Erythroblast (primary cell): ENCODE data around the gene SREBF2.

Experiments used
- DNase-seq, 2 experiments: peaks; one replicate each; lab custom pipeline; 2025; lab: John Stamatoyannopoulos, UW
- GATA1 ChIP-seq: IDR thresholded peaks from 2 replicates; pipeline ENCODE4 v1.6.1; 2011; ENCODE audit warnings: low read depth, mild to moderate bottlenecking, control low read depth, low read length, moderate library complexity
- POLR2A ChIP-seq: IDR thresholded peaks from 2 replicates; pipeline ENCODE4 v1.6.1; 2011; ENCODE audit warnings: mild to moderate bottlenecking, low read length

Gene SREBF2

DNA sequence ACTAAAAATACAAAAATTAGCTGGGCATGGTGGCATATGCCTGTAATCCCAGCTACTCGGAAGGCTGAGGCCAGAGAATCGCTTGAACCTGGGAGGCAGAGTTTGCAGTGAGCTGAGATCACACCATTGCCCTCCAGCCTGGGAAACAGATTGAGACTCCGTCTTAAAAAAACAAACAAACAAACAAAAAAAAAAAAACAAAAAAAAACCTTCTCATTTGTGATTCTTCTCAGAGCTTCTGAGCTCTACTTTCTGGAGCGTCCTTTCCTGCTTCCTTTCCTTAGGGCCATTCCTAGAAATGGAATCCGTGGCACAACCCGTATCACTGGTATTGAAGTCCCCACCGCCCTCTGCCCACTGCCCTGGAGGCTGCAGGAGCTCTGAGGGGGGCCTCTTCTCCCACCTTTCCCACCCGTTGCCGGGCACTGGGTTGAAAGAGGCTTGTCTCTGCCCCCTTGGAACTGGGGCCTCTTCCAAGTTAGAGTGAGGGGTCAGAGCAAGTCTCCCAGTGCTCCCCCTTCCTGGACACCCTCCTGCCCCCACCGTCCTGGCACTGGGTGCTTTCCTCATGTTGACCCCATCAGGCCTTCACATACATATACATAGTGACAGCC is 83.9 kb downstream of the SREBF2 start:
- DNase-seq: no peak
- no peak for TF ChIP-seq GATA1

DNA sequence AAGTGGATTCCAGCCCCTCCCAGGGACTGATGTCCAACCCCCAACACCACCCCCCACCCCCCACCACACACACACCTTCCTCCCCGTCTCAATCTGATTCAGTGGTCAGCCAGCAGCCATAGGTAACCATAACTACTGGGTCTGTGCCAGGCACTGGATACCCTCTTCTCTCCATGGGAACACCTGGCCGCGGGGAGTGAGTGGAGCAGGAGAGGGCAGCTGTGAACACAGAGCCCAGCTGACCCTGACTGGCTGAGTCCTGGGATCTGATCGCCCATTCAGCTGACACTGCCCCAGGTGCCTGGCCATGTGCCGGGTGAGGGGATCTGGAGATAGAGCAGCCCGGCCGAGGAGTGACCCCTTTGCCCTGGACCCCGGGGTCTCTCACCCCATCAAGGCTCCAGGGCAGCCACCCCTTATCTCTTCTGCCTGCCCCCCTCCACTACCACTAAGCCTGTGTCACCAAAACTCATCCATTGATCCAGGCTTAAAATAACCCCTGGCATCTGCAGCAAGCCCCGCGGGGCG is 84.5 kb downstream of the SREBF2 start:
- no peak for TF ChIP-seq POLR2A
- TF ChIP-seq GATA1: no peak
- DNase-seq: no peak

DNA sequence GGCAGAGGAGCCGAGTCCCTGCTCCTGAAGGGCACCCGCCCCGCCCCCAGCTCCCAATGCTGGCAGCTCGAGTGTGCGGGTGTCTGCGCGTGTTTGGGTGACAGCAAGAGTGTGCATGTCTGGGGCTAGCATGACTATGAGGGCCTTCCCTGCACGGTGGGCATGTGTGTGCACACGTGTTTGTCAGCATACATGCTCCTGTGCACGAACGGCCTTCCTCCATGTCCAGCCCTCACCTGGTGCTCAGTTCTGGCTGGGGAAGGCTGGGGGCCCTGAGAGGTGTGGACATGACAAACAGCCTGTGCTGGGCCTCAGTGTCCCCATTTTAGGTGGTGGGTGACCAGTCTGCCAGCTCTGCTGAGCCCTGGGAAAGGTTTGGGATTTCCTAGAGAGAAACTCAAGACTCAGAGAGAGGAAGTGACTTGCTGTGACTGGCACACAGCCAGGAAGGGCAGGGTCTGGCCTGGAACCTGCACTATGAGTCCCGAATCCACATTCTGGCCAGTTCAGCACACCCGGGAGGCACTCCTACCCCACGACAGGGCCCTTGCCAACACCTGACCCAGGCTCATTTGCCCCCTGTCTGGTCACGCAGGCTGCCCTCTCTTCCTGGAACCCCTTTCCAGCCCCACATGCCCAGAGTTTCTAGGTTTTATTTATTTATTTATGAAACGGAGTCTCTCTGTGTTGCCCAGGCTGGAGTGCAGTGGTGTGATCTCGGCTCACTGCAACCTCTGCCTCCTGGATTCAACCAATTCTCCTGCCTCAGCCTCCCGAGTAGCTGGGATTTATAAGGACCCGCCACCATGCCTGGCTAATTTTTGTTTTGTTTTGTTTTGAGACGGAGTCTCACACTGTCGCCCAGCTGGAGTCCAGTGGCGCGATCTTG is 85.2 kb downstream of the SREBF2 start:
- DNase-seq: peak; percentile 25 to 30
- TF ChIP-seq POLR2A (no peak), GATA1 (no peak)

DNA sequence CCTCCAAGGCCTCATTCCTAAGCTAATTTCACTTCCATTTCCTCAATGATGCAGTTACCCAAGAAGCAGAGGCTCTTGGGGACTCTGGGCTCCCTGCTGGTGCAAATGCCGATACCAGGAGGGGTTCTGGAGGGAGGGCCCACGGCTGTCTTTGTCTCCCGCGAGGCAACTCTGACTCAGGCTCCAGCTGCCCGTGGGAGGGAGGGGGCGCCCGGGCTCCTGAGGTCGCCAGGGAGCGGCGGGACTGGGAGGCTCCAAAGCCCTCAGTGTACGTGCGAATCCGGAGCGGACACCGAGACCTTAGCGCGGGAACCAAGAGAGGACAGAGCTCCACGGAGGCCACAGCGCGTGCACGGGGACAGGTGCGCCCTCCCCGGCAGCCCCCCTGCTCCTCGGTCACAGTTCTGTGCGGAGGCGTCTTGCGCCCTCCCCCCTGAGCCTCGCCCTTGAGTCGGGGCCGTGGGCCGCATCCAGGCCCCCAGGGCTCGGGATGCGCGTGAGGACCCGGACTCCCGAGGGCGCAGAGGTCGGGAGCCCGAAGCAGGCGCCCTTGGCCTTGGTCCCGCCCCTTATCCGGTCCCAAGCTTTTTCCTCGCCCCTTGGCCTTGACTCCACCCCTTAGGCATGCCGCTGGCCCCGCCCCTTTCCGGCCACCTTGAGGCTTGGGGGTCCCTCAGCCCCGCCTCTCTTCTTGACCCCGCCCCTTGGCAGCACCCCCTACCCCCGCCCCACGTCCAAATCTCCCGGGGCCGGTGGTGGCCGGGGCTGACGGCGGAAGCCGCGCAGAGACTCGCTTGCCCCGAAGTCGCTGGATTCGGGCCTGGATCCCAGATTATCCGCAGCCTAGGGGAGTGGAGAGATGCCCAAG is 86.7 kb downstream of the SREBF2 start:
- TF ChIP-seq POLR2A: no peak
- TF ChIP-seq GATA1: no peak
- peak; percentile 27 to 41 for DNase-seq

DNA sequence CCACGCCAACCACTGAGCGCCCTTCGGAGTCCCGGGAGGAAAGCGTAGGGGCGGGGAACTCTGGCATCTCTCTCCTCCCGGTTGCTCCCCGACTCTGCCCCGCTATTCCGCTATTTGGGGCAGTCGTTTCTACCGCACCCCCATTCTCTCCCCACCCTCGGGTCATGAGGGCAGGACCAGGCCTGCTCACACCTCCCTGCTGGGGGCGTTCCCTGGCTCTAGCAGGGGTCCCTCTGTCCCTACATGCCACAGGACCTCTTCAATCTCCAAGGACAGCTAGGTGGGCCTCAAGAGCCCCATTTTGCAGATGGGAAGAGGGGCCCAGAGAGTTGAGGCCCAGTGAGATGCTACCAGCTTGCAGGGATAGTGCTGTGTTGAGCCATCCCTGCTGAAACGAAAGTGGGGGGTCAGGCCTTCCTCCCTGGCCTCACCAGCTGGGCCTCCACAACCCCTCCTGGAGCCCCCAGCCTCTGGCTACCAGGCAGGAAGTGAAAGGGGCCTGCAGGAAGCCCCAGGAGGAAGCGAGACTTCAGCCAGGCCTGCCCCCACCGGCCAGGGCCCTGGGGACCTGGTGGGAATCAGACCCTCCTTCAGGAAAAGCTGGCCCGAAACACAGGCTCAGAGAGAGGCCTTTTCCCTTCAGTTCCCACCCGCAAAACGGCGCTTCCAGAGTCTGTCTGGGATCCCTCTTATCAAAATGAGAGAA is 87.5 kb downstream of the SREBF2 start:
- no peak for TF ChIP-seq POLR2A
- no peak for TF ChIP-seq GATA1
- DNase-seq: no peak

DNA sequence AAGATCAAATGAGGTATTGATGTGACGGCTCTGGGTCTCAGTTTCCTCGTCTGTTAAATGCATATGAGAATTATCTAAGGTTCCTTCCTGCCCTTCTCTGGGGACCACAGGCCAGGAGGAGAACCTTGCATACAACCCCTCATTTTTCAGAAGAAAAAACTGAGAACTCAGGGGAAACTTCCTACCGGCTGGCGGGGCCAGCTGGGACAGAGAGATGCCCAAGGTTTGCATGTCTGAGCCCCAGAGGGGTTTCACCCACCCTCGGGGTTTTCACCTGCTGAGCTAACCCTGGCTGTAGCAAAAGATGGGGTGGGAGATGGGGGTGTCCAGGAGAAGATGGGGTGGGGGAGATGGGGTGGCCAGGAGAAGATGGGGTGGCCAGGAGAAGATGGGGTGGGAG is 89.4 kb downstream of the SREBF2 start:
- DNase-seq: no peak
- no peak for TF ChIP-seq GATA1
- TF ChIP-seq POLR2A: no peak

DNA sequence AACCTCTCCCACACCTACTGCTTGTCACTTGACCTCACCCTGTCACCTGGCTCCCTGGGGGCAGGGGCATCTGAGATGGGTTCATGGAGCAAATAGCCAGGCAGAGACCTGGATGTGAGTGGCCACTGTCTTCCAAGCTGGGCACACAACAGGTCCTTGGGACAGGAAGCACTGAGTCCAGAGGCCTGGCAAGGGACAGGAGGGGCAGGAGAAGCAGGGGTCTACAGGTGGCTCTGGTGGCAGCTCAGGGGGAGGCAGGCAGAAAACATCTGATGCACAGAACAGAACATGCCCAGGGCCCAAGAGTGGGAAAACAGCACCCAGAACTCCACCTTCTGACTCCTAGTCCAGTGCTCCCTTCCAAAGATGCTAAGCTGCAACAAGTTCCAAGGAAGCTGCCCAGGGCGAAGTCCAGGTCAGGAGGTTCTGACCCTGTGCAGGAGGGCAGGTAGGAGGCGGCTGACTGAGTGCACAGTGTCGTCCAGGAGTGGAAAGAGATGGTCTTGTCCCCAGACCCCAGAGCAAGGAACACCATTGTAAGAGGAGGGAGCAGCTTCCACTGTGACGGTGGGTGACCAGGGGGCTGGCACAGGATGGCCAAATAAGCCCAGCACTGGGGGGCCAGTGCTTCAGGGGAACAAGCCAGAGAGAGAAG is 90.2 kb downstream of the SREBF2 start:
- no peak for DNase-seq
- TF ChIP-seq GATA1: no peak
- TF ChIP-seq POLR2A: no peak

DNA sequence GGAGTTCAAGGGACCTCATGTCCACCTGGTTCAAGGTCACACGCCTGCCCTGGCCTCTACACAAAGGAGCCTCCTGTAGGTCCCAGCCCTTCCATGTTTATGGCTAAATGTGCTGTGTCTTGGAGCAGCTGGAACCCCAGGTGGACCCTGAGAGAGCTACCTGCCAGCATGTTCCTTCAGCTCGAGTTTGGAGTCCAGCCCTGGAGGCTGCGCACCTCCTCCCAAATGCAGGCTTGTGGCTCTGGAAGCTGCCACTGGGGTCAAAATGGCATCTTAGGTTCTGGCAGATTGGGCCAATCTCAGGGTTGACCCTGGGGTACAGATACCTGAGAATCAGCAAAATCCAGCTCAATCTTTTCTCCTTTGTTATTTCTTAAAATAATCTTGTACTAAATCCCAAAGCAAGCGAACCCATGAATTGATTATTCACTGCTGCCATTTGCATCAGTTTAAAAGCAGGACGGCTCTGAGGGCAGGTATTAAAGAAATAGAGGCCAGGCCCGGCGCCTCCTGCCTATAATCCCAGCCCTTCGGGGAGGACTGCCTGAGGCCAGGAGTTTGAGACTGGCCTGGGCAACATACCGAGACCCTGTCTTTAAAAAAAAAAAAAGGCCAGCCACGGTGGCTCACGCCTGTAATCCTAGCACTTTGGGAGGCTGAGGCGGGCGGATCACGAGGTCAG is 90.8 kb downstream of the SREBF2 start:
- no peak for DNase-seq
- TF ChIP-seq POLR2A (no peak), GATA1 (no peak)

DNA sequence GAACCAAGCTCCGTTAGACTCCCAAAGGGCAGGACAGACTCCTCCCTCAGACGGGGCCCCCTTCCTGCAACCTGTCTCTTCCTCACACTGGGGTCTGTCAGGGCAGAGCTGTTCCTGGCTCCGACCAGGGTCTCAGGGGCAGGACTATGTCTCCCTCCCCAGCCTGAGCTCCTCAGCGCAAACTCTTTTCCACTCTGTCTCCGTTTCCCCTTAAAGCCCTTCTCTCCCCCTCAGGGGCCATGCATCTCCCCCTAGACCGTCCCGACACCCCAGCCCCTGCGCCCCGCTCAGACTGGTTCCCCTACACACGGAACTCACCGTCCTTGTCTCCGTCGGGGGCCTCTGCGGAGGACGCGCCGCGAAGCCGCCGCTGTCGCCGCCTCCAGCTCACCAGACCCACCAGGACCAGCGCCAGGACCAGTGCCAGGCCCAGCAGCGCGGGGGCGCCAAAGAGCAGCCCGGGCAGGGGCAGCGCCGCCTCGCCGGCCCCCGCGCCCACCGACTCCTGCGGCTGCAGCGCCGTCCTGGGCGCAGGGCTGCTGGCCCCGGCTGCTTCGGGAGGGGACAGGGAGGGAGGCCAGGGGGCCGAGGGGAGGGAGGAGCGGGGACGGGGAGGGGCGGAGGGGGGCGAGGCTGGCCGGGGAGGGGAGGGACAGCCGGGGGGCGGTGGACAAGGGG is 93.0 kb downstream of the SREBF2 start:
- TF ChIP-seq GATA1 (no peak), POLR2A (no peak)
- DNase-seq: peak; percentile 69 to 76

DNA sequence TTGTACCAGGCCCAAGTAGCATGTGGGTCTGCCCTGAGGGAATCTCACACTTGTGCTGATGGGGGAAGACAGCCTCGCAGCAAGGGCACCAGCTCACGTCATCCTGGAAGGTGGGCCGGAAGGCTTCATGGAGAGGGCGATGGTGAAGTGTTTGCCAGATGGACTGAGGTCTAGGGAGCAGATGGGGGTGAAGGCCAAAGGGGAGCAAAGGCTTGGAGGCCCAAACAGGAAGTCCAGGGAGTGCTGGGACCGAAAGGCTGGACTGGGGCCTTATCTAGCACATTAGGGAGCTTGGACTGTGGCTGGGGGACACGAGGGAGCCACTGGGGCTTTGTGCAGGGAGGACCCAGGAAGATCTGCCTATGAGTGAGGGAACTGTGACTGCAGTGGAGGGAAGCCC is 94.9 kb downstream of the SREBF2 start:
- no peak for TF ChIP-seq POLR2A
- no peak for TF ChIP-seq GATA1
- no peak for DNase-seq

DNA sequence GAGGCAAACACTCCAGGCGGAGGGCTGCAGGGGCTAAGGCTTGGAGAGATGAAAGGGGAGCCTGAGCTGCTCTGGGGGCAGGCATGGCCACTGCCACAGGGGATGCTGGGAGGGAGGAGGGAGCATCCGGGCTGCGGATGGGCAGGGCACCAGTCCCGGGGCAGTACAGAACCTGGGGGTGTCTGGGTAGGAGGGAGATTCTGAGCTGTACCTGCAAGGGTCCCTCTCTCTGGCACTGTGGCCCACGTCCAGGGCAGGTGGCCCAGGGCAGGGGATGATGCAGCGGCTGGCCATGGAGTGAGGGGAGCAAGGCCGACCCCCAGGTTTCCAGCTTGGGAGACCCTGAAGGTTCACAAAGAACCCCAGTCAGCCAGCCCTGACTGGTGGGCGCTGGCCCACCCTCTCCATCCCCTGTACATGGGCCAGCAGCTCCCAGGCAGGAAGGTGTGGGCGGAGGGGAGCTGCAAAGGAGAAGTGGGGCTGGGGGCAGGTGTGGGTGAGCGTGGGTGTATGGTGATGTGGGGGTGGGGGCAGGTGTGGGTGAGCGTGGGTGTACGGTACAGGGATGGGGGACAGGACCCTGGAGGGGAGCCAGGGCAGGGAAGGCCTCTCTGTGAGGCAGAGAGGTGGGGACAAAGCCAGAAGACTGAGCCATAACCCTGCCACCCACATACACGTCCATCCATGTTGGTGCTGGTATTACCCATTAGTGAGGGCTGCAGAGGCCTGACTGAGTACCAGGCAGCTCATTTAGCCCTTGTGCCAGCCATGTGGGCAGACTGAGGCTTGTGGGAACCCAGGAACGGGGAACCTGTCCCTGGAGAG is 95.9 kb downstream of the SREBF2 start:
- TF ChIP-seq POLR2A: peak; percentile 12
- no peak for TF ChIP-seq GATA1
- DNase-seq: no peak

DNA sequence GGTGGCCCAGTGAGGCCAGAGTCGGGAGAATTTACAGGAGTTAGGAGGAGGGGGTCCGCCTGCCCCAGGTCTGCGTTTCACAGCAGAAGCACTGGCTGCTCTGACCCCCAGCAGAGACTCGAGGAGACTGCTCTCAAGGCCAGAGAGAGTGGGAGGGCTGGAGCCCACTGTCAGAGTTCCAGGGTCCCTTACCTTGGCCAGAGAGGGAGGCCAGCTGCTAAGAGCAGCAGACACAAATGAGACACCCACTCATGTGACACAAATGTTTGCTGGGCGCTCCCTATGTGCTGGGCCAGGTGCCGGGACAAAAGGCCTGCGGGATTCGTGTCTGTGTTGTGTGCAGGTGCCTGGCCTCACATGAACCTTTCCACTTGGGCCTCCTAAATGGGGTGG is 96.5 kb downstream of the SREBF2 start:
- TF ChIP-seq POLR2A (no peak), GATA1 (no peak)
- no peak for DNase-seq
